Stimulated activated CD4-positive, alpha-beta T cell treated with anti-CD3 and anti-CD28 coated beads, TNF-alpha, amount 100 ng/mL, for 24 hours (primary cell): ENCODE data around the gene APBB2.

Source experiments
- DNase-seq, 3 experiments: peaks; one replicate each; pipeline ENCODE4 v3.0.0-alpha.2; 2020; ENCODE audit warnings: low read depth in 3 of 3

APBB2 gene

GRCh38 chr4:40856840-40857362 lies 357.4 kb downstream of the APBB2 start:
- DNase-seq, result peak; percentile 13 to 65 (median 40)

- no peak for DNase-seq
These were observed 358.0 kb downstream of the APBB2 start for GRCh38 chr4:40856277-40856839.

- no peak for DNase-seq
These were observed 363.8 kb downstream of the APBB2 start for GRCh38 chr4:40850496-40850895.

- DNase-seq, result no peak
These were observed 365.4 kb downstream of the APBB2 start for GRCh38 chr4:40848940-40849339.

GRCh38 chr4:40848251-40848650 lies 366.1 kb downstream of the APBB2 start:
- no peak for DNase-seq

GRCh38 chr4:40846532-40846931 lies 367.8 kb downstream of the APBB2 start:
- no peak for DNase-seq

- DNase-seq, result no peak
These were observed 369.0 kb downstream of the APBB2 start for GRCh38 chr4:40845154-40845835.

- no peak for DNase-seq
These were observed 370.1 kb downstream of the APBB2 start for GRCh38 chr4:40844261-40844660.

GRCh38 chr4:40843696-40844095 lies 370.6 kb downstream of the APBB2 start:
- DNase-seq, result no peak

GRCh38 chr4:40842725-40843423 lies 371.5 kb downstream of the APBB2 start:
- no peak for DNase-seq

GRCh38 chr4:40842318-40842717 lies 372.0 kb downstream of the APBB2 start:
- DNase-seq, result no peak

- DNase-seq, result peak; percentile 67 to 85 (median 68)
These were observed 373.3 kb downstream of the APBB2 start for GRCh38 chr4:40840985-40841571.

GRCh38 chr4:40840255-40840984 lies 373.9 kb downstream of the APBB2 start:
- no peak for DNase-seq

- DNase-seq, result no peak
These were observed 375.6 kb downstream of the APBB2 start for GRCh38 chr4:40838742-40839141.

- DNase-seq, result no peak
These were observed 377.1 kb downstream of the APBB2 start for GRCh38 chr4:40837094-40837870.

GRCh38 chr4:40833212-40833611 lies 381.1 kb downstream of the APBB2 start:
- DNase-seq, result no peak

GRCh38 chr4:40832175-40832574 lies 382.2 kb downstream of the APBB2 start:
- no peak for DNase-seq

GRCh38 chr4:40831146-40831907 lies 383.0 kb downstream of the APBB2 start:
- no peak for DNase-seq

- DNase-seq, result no peak
These were observed 384.8 kb downstream of the APBB2 start for GRCh38 chr4:40829586-40829985.

- no peak for DNase-seq
These were observed 385.7 kb downstream of the APBB2 start for GRCh38 chr4:40828661-40829060.
